Right ventricle myocardium inferior (tissue), 1 donor: Measurements from ENCODE around the gene SLC22A3. TPM values are rescaled to one million over a fixed set of nuclear protein-coding genes. Genes with fewer than 3 reads are reported as not detected.
A peak's percentile ranks its signal among the peaks of the same experiment; 100 is the strongest.
"Not testable (repeated sequence)": the region's sequence is repeated elsewhere in the genome, so short reads cannot be mapped to it uniquely, and the experiment has no call there.

Source experiments
- ATAC-seq: fragments of 200-7000 bp; cut with Tn5 transposase; one replicate; pipeline ENCODE4 v1.9.1; 2020; ENCODE audit warnings: mild to moderate bottlenecking, moderate library complexity
- DNase-seq: peaks from one replicate; pipeline ENCODE4 v3.0.0; 2021; ENCODE audit errors: missing footprints
- intact Hi-C: fragments of 100-400 bp; cut with DNase I; formaldehyde crosslinking; loops from one replicate; pipeline ENCODE4 v1.11.0; 2022
- long read RNA-seq: library from polyadenylated mRNA; unstranded; transcript quantifications from one replicate; pipeline ENCODE4 v2.0.0, GENCODE V29; 2021
- total RNA-seq: library from RNA; stranded (reverse); fragmentation: NEBNext Ultra II Directional; extraction: Animal tissue kit (Norgen Biotek cat#: 25700); gene quantifications from one replicate; pipeline ENCODE4 v1.2.1, GENCODE V29; 2021
- donor health status: DM: no; HTN: yes; CAD: no; lungs with severe emphysema.

The SLC22A3 gene, protein sequence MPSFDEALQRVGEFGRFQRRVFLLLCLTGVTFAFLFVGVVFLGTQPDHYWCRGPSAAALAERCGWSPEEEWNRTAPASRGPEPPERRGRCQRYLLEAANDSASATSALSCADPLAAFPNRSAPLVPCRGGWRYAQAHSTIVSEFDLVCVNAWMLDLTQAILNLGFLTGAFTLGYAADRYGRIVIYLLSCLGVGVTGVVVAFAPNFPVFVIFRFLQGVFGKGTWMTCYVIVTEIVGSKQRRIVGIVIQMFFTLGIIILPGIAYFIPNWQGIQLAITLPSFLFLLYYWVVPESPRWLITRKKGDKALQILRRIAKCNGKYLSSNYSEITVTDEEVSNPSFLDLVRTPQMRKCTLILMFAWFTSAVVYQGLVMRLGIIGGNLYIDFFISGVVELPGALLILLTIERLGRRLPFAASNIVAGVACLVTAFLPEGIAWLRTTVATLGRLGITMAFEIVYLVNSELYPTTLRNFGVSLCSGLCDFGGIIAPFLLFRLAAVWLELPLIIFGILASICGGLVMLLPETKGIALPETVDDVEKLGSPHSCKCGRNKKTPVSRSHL
- total RNA-seq: 1.8 TPM
- long read RNA-seq, partial matches to known transcripts: 0 of 4 reads
- long read RNA-seq, other reads (novel, unspliced or antisense): 3 of 4 reads

DNA sequence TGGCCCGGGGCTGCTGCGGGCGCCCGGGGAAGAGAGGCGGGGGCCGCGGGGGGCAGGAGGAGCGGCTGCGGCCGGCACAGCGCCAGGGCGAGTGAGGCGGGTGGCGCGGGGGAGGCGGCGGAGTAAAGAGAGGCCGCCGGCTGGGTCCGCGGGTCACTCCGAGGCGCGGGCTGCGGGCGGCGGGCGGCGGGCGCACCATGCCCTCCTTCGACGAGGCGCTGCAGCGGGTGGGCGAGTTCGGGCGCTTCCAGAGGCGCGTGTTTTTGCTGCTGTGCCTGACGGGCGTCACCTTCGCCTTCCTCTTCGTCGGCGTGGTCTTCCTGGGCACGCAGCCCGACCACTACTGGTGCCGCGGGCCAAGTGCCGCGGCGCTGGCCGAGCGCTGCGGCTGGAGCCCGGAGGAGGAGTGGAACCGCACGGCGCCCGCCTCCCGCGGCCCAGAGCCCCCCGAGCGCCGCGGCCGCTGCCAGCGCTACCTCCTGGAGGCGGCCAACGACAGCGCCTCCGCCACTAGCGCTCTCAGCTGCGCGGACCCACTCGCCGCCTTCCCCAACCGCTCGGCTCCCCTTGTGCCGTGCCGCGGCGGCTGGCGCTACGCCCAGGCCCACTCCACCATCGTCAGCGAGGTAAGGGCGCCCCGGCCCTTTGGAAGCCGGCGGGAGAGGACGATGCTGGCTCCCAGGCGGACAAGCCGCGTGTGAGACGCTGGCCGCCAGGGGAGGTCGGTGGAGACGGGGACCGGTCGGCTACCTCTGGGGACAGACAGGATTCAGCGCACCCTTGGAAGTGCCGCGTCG lies at the start of gene SLC22A3:
SLC22A3 (plus strand) TSS at position 156 of the 797 bp plus-strand sequence; CDS start at position 198, 42 bp downstream.
- ATAC-seq: peak; percentile 66
- peak; percentile 70 for DNase-seq
- intact Hi-C loops: no loop called here

GRCh38 chr6:160299559-160299958 lies 48.6 kb upstream of the SLC22A3 start:
- ATAC-seq (no peak), DNase-seq (no peak)
- intact Hi-C loops: no loop called here

GRCh38 chr6:160300076-160300695 lies 48.0 kb upstream of the SLC22A3 start:
- ATAC-seq (no peak), DNase-seq (no peak)
- intact Hi-C loops: no loop called here

- intact Hi-C loops: no loop called here
- DNase-seq (no peak), ATAC-seq (no peak)
Observed at GRCh38 chr6:160301339-160301738, 46.8 kb upstream of the SLC22A3 start.

DNA sequence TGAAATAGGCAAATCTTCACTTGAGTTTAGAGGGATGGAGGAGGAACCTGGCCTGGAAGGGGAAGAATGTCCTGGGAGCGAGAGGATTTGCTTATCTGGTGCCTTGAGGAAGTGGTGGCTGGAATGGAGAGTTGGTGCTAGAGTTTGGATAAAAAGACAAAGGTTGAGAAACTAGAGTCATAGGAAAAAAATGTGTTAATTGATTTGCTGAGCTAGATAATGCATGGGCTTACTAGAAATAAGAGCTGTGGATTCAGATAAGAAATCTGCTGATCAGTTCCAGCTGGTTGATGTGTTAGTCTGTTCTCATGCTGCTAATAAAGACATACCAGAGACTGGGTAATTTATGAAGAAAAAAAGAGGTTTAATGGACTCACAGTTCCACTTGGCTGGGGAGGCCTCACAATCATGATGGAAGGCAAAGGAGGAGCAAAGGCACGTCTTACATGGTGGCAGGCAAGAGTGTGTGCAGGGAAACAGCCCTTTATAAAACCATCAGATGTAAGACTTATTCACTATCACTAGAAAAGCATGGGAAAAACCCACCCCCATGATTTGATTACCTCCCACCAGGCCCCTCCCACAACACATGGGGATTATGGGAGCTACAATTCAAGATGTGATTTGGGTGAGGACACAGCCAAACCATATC lies 45.6 kb upstream of the SLC22A3 start:
- intact Hi-C loops, DNase-seq: not testable (repeated sequence)

DNA sequence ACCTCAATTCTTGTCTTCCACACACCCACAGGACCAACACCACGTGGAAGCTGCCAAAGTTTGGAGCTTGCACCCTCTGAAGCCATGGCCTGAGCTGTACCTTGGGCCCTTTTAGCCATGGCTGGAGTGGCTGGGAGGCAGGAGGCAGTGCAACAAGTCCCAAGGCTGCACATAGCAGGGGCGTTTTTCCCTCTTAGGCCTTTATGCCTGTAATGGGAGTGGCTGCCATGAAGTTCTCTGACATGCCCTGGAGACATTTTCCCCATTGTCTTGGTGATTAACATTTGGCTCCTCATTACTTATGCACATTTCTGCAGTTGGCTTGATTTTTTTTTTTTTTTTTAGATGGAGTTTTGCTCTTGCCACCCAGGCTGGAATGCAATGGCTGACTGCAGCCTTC lies 44.4 kb upstream of the SLC22A3 start:
- intact Hi-C loops: no loop called here
- no peak for DNase-seq
- ATAC-seq: no peak

More for the DNA sequence above, 45.6 kb upstream of the SLC22A3 start:
- ATAC-seq: not testable (repeated sequence)

DNA sequence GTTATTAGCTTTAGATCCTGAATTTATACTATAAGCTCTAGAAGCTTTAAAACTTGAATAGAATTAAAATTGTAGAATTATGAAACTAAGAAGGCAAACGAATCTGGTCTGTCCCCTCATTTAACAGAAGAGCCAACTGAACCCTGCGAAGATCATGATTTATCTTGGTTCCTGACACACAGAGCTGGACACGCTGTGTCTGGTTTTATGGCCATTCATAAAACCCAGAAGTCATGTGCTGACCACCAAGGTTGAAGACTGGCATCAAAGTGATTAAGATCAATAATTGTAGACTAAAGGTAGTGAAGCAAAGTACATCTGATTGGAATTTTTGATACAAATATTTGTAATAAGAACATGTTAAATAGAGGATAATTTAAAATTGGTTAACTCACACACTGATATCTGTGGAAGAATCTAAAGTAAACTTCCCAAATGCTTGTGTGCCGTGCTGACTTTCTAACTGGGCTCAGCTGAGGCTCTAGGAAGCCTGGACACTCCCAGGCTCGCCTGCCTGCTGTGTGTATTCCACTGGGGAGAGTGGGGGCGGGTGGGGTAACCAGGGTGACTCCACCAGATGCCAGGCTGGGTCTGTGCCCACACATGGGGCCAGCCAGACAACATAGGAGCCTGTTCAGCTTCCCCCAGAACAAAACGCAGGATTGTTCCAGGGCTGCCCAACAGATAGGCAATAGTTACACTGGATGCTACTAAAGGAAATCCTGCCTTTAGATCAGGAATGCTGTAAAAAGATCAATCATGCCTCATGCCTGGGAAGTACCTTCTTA lies 42.1 kb upstream of the SLC22A3 start:
- intact Hi-C loops: no loop called here
- ATAC-seq (no peak), DNase-seq (no peak)

DNA sequence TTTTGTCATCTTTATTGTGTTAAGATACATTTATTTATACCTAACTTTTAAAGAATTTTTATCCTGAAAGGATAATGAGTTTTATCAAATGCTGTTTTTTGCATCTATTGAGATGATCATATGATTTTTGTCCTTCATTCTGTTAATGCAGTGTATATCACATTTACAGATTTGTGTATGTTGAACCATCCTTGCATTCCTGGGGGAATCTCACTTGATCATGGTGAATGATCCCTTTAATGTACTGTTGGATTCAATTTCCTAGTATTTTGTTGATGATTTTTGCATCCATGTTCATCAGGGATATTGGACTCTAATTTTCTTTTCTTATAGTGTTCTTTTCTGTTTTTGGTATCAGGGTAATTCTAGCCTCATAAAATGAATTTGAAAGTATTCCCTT lies 38.5 kb upstream of the SLC22A3 start:
- DNase-seq (no peak), ATAC-seq (no peak)
- intact Hi-C loops: no loop called here

GRCh38 chr6:160312900-160313299 lies 35.3 kb upstream of the SLC22A3 start:
- intact Hi-C loops: no loop called here
- ATAC-seq (no peak), DNase-seq (no peak)

- intact Hi-C loops: no loop called here
- ATAC-seq (no peak), DNase-seq (no peak)
Observed at GRCh38 chr6:160315310-160315709, 32.9 kb upstream of the SLC22A3 start.

- ATAC-seq (no peak), DNase-seq (no peak)
- intact Hi-C loops: no loop called here
Observed at GRCh38 chr6:160316261-160316660, 31.9 kb upstream of the SLC22A3 start.

DNA sequence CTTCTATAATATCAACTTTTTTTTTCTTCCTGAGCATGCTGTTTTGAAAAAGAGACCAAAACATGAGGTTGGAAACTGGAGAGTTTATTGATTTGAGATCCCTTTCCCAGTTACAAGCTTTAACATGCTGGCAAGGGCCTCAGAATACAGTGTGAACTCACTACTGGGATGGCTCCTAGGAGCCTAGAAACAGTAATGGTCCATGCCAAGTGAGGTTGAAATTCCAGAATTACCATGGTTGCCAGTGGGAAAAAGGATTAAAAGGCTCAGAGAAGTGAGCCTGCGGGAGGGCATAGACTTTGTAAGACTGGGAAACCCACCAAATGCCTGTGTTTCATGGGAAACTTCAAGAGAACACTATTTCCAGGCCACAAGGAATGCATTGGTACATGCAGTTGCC lies 28.9 kb upstream of the SLC22A3 start:
- ATAC-seq (no peak), DNase-seq (no peak)
- intact Hi-C loops: no loop called here

DNA sequence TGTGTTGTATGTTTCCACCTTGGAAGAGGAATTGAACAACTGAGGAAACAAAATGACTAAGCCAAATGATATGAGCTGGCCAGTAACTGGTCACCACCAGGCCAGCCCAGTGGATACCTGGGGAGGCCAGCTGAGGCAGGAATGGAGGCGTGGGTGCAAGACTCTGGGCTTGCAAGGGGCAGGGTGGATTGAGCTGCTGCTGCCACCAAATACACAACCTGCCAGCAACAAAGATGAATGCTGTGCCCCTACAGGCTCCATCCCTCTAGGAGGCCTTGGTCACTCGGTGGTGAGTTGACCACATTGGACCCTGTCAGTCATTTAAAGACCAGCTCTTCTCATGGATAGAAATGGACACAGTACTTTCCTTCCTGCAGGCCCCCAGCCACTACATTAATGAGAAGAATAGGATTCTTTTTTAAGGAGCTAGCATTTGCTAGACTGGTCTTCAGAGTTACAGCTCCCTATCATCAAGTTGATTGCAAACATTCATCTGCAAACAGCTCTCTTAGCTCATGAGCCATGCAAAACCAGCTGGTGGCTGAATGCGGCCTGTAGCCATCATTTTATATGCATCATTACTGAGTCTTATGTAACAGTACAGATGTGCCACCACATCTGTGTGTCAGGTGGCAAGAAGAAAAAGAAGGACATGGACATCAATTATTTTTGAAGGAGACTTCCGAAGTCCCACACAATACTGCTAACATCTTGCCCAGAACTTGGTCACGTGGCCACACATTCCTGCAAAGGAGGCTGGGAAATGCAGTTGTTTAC lies 26.3 kb upstream of the SLC22A3 start:
- DNase-seq (no peak), ATAC-seq (no peak)
- intact Hi-C loops: no loop called here

DNA sequence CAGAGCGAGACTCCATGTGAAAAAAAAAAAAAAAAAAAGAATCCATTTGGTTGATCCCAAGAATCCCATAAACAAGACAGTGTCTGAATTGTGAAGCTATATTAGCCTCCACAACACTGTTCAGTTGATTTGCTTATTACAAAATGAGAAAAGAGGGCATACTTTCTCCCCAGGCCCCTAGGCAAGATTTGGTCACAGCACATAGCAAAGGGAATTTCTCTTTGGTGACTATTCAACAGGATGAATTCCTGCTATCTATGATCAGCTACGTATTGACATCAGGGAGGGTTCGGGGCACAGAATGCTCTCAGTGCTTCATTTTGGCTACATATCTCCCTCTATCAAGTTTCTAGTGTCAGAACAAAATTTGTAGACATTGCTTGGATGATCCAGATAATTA lies 20.2 kb upstream of the SLC22A3 start:
- ATAC-seq (no peak), DNase-seq (no peak)
- intact Hi-C loops: no loop called here

- DNase-seq (no peak), ATAC-seq (no peak)
- intact Hi-C loops: no loop called here
Observed at GRCh38 chr6:160328447-160328846, 19.7 kb upstream of the SLC22A3 start.

GRCh38 chr6:160329188-160329587 lies 19.0 kb upstream of the SLC22A3 start:
- DNase-seq: peak; percentile 64
- no peak for ATAC-seq
- intact Hi-C loops: no loop called here

DNA sequence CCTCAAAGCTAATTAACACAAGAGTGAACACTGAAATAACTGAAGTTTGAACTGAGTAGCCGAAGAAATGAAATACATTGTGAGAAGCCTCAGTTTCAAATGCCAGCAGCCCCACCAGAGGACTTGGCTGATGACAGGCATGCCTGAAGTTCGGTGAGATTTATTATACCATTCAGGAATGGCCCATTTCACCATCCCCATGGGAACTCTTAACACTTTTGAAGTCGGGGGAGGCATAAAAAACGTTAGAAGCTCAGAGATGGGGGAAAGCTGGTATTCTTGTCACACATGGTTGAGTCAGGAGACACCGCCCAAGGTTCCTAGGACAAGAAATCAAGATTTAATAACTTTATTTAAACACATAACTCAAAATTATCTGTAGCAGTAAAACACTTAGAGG lies 17.6 kb upstream of the SLC22A3 start:
- DNase-seq: no peak
- intact Hi-C loops: no loop called here
- no peak for ATAC-seq
